ENCODE data around the gene NFKBIB. TPM values are rescaled to one million over a fixed set of nuclear protein-coding genes. Genes with fewer than 3 reads are reported as not detected.

NFKBIB gene
- polyA plus RNA-seq, 6 donors from 2014 or later, result 6.9 to 16.9 (median 12.1) TPM

- Mint-ChIP-seq H3K4me3 (peak overlapping the region in 2 of 8 donors; percentile 0 to 6), H3K4me1 (peaks cover 11 to 19% (median 15%) of the 10 kb centered on the region in 3 donors), H3K27ac (no peak overlapping the region)
Measured at GRCh38 chr19:38952395-38953165, 52.8 kb downstream of the NFKBIB start.

GRCh38 chr19:38953677-38954076 lies 53.9 kb downstream of the NFKBIB start:
- Mint-ChIP-seq H3K27ac (no peak overlapping the region), H3K4me3 (peak overlapping the region in 1 of 8 donors; percentile 52), H3K4me1 (peaks cover 11 to 17% (median 13%) of the 10 kb centered on the region in 3 donors), H3K9me3 (peaks cover 0 to 7% (median 0%) of the 10 kb centered on the region in 7 donors), H3K36me3 (peaks cover 0 to 4% of the 10 kb centered on the region in 2 donors), H3K27me3 (peaks cover 11 to 48% (median 29%) of the 10 kb centered on the region in 3 donors)
- no peak for ATAC-seq (ENCODE audit: low read depth in 2 of 2)
- no peak for DNase-seq

More at GRCh38 chr19:38952395-38953165, 52.8 kb downstream of the NFKBIB start:
- peak in 1 of 2 donors; percentile 46 for ATAC-seq (ENCODE audit: low read depth in 2 of 2)
- DNase-seq, result peak; percentile 25
- H3K9me3 Mint-ChIP-seq, result peaks cover 0 to 7% (median 0%) of the 10 kb centered on the region in 7 donors
- peaks cover 11 to 51% (median 33%) of the 10 kb centered on the region in 3 donors for H3K27me3 Mint-ChIP-seq
- peaks cover 0 to 4% of the 10 kb centered on the region in 2 donors for H3K36me3 Mint-ChIP-seq

GRCh38 chr19:38956264-38956663 lies 56.5 kb downstream of the NFKBIB start:
- H3K9me3 Mint-ChIP-seq, result peaks cover 0 to 4% (median 0%) of the 10 kb centered on the region in 7 donors
- H3K4me1 Mint-ChIP-seq, result peaks cover 0 to 5% (median 4%) of the 10 kb centered on the region in 3 donors
- no peak overlapping the region for H3K27ac Mint-ChIP-seq
- peaks cover 7 to 29% (median 24%) of the 10 kb centered on the region in 3 donors for H3K27me3 Mint-ChIP-seq
- H3K4me3 Mint-ChIP-seq, result no peak overlapping the region
- H3K36me3 Mint-ChIP-seq, result peaks cover 0 to 4% of the 10 kb centered on the region in 2 donors
- DNase-seq, result no peak
- ATAC-seq (ENCODE audit: low read depth in 2 of 2), result no peak

DNA sequence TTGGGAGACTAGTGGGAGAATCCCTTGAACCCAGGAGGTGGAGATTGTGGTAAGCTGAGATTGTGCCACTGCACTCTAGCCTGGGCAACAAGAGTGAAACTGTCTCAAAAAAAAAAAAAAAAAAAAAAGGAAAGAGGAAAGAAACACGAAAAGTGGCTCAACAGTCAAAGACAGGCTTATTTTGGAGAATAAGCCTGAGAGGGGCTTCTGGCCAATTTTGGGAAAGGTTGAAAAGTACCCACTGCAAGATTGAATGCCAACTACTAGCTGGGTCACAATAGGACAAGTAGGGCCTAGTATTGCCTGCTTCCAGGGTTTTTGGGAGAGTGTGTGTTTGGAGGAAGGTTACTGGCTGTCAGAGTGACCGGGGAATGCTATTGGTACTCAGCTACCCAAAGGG lies 58.5 kb downstream of the NFKBIB start:
- H3K27me3 Mint-ChIP-seq, result peaks cover 0 to 20% (median 18%) of the 10 kb centered on the region in 3 donors
- no peak for ATAC-seq (ENCODE audit: low read depth in 2 of 2)
- H3K4me1 Mint-ChIP-seq, result peaks cover 3 to 8% (median 4%) of the 10 kb centered on the region in 3 donors
- no peaks in the 10 kb centered on the region for H3K36me3 Mint-ChIP-seq
- no peak overlapping the region for H3K4me3 Mint-ChIP-seq
- no peak overlapping the region for H3K27ac Mint-ChIP-seq
- DNase-seq, result no peak
- no peaks in the 10 kb centered on the region for H3K9me3 Mint-ChIP-seq

Other genes with a start within 250 kb of the NFKBIB start
- gene CAPN12, start 155.5 kb upstream of the NFKBIB start, polyA plus RNA-seq (ENCODE audit: low read depth in 6 of 6), result 10 to 100 TPM in 4 of 6 donors, 1 to 10 TPM in 2; 3.3 to 25.4 (median 14.0) TPM
- not detected for gene LGALS7, start 126.5 kb upstream of the NFKBIB start, polyA plus RNA-seq (ENCODE audit: low read depth in 6 of 6)
- 1 to 10 TPM in 1 of 6 donors, not detected in 5; 6.0 TPM for gene LGALS7B, start 110.8 kb upstream of the NFKBIB start, polyA plus RNA-seq (ENCODE audit: low read depth in 6 of 6)
- 1 to 10 TPM in 1 of 6 donors, not detected in 5; 1.4 TPM for gene LGALS4, start 87.0 kb upstream of the NFKBIB start, polyA plus RNA-seq (ENCODE audit: low read depth in 6 of 6)
- gene ECH1, start 68.2 kb upstream of the NFKBIB start, polyA plus RNA-seq (ENCODE audit: low read depth in 6 of 6), result 100 to 1,000 TPM; 234 to 283 (median 274) TPM
- 100 to 1,000 TPM in 3 of 6 donors, 10 to 100 TPM in 3; 29.0 to 116 (median 99.3) TPM for gene HNRNPL, start 50.0 kb upstream of the NFKBIB start, polyA plus RNA-seq (ENCODE audit: low read depth in 6 of 6)
- 10 to 100 TPM; 22.1 to 80.3 (median 50.2) TPM for gene RINL, start 21.7 kb upstream of the NFKBIB start, polyA plus RNA-seq (ENCODE audit: low read depth in 6 of 6)
- 10 to 100 TPM; 43.2 to 64.9 (median 54.4) TPM for gene SIRT2, start 351 bp upstream of the NFKBIB start, polyA plus RNA-seq (ENCODE audit: low read depth in 6 of 6)
- gene CCER2, start 12.2 kb downstream of the NFKBIB start, polyA plus RNA-seq (ENCODE audit: low read depth in 6 of 6), result not detected
- 10 to 100 TPM in 5 of 6 donors, 1 to 10 TPM in 1; 3.6 to 16.6 (median 12.5) TPM for gene SARS2, start 30.8 kb downstream of the NFKBIB start, polyA plus RNA-seq (ENCODE audit: low read depth in 6 of 6)
- gene MRPS12, start 31.0 kb downstream of the NFKBIB start, polyA plus RNA-seq (ENCODE audit: low read depth in 6 of 6), result 100 to 1,000 TPM in 2 of 6 donors, 10 to 100 TPM in 4; 66.8 to 117 (median 85.1) TPM
- not detected for gene FBXO17, start 75.8 kb downstream of the NFKBIB start, polyA plus RNA-seq (ENCODE audit: low read depth in 6 of 6)
- not detected for gene FBXO27, start 132.6 kb downstream of the NFKBIB start, polyA plus RNA-seq (ENCODE audit: low read depth in 6 of 6)
- not detected for gene ACP7, start 184.4 kb downstream of the NFKBIB start, polyA plus RNA-seq (ENCODE audit: low read depth in 6 of 6)
- gene PAK4, start 225.8 kb downstream of the NFKBIB start, polyA plus RNA-seq (ENCODE audit: low read depth in 6 of 6), result 1 to 10 TPM in 5 of 6 donors, under 1 TPM in 1; 0.09 to 2.6 (median 1.7) TPM

Measured in naive B cell (primary cell).